IMR-90 (cell line): ENCODE measurements around the gene OPCML. TPM values are rescaled to one million over a fixed set of nuclear protein-coding genes. Genes with fewer than 3 reads are reported as not detected.

Experiments used
- ATAC-seq: fragments of 200-7000 bp; cut with Tn5 transposase; 2 replicates; pipeline ENCODE4 v1.9.1; 2020; ENCODE audit warnings: low read depth, mild to moderate bottlenecking, moderate library complexity
- BruUV-seq: library from RNA; stranded (reverse); fragments of 400-500 nt; replicated peaks from 2 replicates; lab custom pipeline; 2021; lab: Mats Ljungman, UMichigan
- CTCF ChIA-PET: fragments of 300-600 bp; formaldehyde crosslinking; extraction: SDS; loops from one replicate; lab custom pipeline; 2021; ENCODE audit warnings: antibody characterized with exemption; lab: Yijun Ruan, JAX
- POLR2A ChIA-PET: fragments of 300-600 bp; sonication (Branson Sonifier 250); formaldehyde crosslinking; loops from one replicate; lab custom pipeline; 2022; ENCODE audit warnings: antibody characterized with exemption; ENCODE audit not compliant: unreplicated experiment; lab: Charles Lee
- DNase-seq: peaks from one replicate; pipeline ENCODE4 v3.0.0; 2013
- H2AFZ ChIP-seq: replicated peaks from 2 replicates; pipeline ENCODE3; 2013; ENCODE audit warnings: low read length, mild to moderate bottlenecking; ENCODE audit not compliant: poor library complexity
- H2AK5ac ChIP-seq: 2 replicates; pipeline ENCODE4 v1.6.1; 2013; ENCODE audit warnings: low read depth, low read length, inconsistent platforms
- H2AK9ac ChIP-seq: replicated peaks from 2 replicates; pipeline ENCODE3; 2013; ENCODE audit warnings: mild to moderate bottlenecking, low read depth, low read length, moderate library complexity; ENCODE audit not compliant: poor library complexity
- H2BK120ac ChIP-seq: 2 replicates; pipeline ENCODE4 v1.6.1; 2013; ENCODE audit warnings: low read depth, low read length, inconsistent platforms
- H2BK15ac ChIP-seq: 3 replicates; pipeline ENCODE4 v1.6.1; 2013; ENCODE audit warnings: low read depth, low read length, inconsistent platforms
- H2BK20ac ChIP-seq: 2 replicates; pipeline ENCODE4 v1.6.1; 2013; ENCODE audit warnings: low read depth, mild to moderate bottlenecking, inconsistent platforms, low read length, moderate library complexity
- H2BK5ac ChIP-seq: 2 replicates; pipeline ENCODE4 v1.6.1; 2013; ENCODE audit warnings: mild to moderate bottlenecking, low read depth, low read length, inconsistent platforms; ENCODE audit not compliant: poor library complexity, severe bottlenecking
- H3K14ac ChIP-seq: replicated peaks from 2 replicates; pipeline ENCODE4 v1.6.1; 2013; ENCODE audit warnings: low read depth, low read length, inconsistent platforms
- H3K18ac ChIP-seq: 2 replicates; pipeline ENCODE4 v1.6.1; 2013; ENCODE audit warnings: low read depth, low read length, control low read depth
- H3K23ac ChIP-seq: 2 replicates; pipeline ENCODE4 v1.6.1; 2013; ENCODE audit warnings: low read depth, low read length, inconsistent platforms
- H3K27ac ChIP-seq: 2 replicates; pipeline ENCODE4 v1.5.1; 2013; ENCODE audit warnings: mild to moderate bottlenecking, control low read depth, low read length; ENCODE audit not compliant: insufficient read depth
- H3K27me3 ChIP-seq: 2 replicates; pipeline ENCODE4 v1.6.1; 2013; ENCODE audit warnings: low read length; ENCODE audit not compliant: control insufficient read depth, insufficient read depth
- H3K36me3 ChIP-seq: 2 replicates; pipeline ENCODE4 v1.6.1; 2013; ENCODE audit warnings: low read length, mixed read lengths; ENCODE audit not compliant: control insufficient read depth, insufficient read depth
- H3K4ac ChIP-seq: 2 replicates; pipeline ENCODE4 v1.6.1; 2013; ENCODE audit warnings: low read depth, low read length, inconsistent platforms
- H3K4me1 ChIP-seq: 2 replicates; pipeline ENCODE4 v1.6.1; 2013; ENCODE audit warnings: low read length, mixed read lengths; ENCODE audit not compliant: control insufficient read depth, insufficient read depth
- H3K4me2 ChIP-seq: 2 replicates; pipeline ENCODE4 v1.6.1; 2013; ENCODE audit warnings: low read depth, mild to moderate bottlenecking, control low read depth, low read length, moderate library complexity
- H3K4me3 ChIP-seq: 2 replicates; pipeline ENCODE4 v1.5.1; 2013; ENCODE audit warnings: low read depth, mild to moderate bottlenecking, control low read depth, low read length, moderate library complexity; ENCODE audit not compliant: insufficient read depth
- H3K56ac ChIP-seq: 2 replicates; pipeline ENCODE4 v1.6.1; 2013; ENCODE audit warnings: low read length, inconsistent platforms; ENCODE audit not compliant: insufficient read depth; ENCODE audit errors: extremely low read depth
- H3K79me1 ChIP-seq, 2 experiments: 2 replicates each; pipeline ENCODE4 v1.6.1; 2013; ENCODE audit warnings: low read length in 2 of 2, inconsistent platforms in 1 of 2, low read depth in 1 of 2
- H3K9ac ChIP-seq: 2 replicates; pipeline ENCODE4 v1.6.1; 2013; ENCODE audit warnings: low read depth, low read length, control low read depth
- H3K9me1 ChIP-seq: 2 replicates; pipeline ENCODE4 v1.6.1; 2013; ENCODE audit warnings: low read length, inconsistent platforms; ENCODE audit not compliant: insufficient read depth
- H3K9me3 ChIP-seq: 2 replicates; pipeline ENCODE4 v1.6.1; 2013; ENCODE audit warnings: low read length; ENCODE audit not compliant: control insufficient read depth, insufficient read depth
- H4K20me1 ChIP-seq: 2 replicates; pipeline ENCODE4 v1.6.1; 2013; ENCODE audit warnings: low read length, inconsistent platforms; ENCODE audit not compliant: insufficient read depth
- H4K5ac ChIP-seq: 2 replicates; pipeline ENCODE4 v1.6.1; 2013; ENCODE audit warnings: mild to moderate bottlenecking, low read depth, low read length, control low read depth
- H4K8ac ChIP-seq, 2 experiments: 2 replicates each; pipeline ENCODE4 v1.6.1; 2013; ENCODE audit warnings: low read depth in 2 of 2, low read length in 2 of 2, control low read depth in 1 of 2, inconsistent platforms in 1 of 2
- H4K91ac ChIP-seq: 2 replicates; pipeline ENCODE4 v1.6.1; 2013; ENCODE audit warnings: low read depth, low read length, inconsistent platforms; ENCODE audit not compliant: insufficient read depth
- CEBPB ChIP-seq: IDR thresholded peaks from 2 replicates; pipeline ENCODE4 v1.6.1; 2012; ENCODE audit warnings: low read depth, low read length, improper control_type of control experiment
- CHD1 ChIP-seq: IDR thresholded peaks from 2 replicates; pipeline ENCODE4 v1.6.1; 2012; ENCODE audit warnings: low read depth, low read length, improper control_type of control experiment
- ELK1 ChIP-seq: fragments of 150-350 bp; IDR thresholded peaks from 2 replicates; pipeline ENCODE4 v1.6.1; 2016; ENCODE audit warnings: low read depth, mild to moderate bottlenecking, low read length, moderate library complexity, borderline replicate concordance
- FOS ChIP-seq: fragments of 150-350 bp; IDR thresholded peaks from 2 replicates; pipeline ENCODE4 v1.6.1; 2016; ENCODE audit warnings: low read depth, low read length
- MAZ ChIP-seq: IDR thresholded peaks from 2 replicates; pipeline ENCODE4 v1.6.1; 2012; ENCODE audit warnings: low read depth, mild to moderate bottlenecking, low read length, improper control_type of control experiment, moderate library complexity, borderline replicate concordance
- POLR2A ChIP-seq: IDR thresholded peaks from 2 replicates; pipeline ENCODE4 v1.6.1; 2012; ENCODE audit warnings: mild to moderate bottlenecking, low read depth, low read length
- RAD21 ChIP-seq: IDR thresholded peaks from 2 replicates; pipeline ENCODE4 v1.6.1; 2012; ENCODE audit warnings: low read length, improper control_type of control experiment
- RCOR1 ChIP-seq: IDR thresholded peaks from 2 replicates; pipeline ENCODE4 v1.6.1; 2012; ENCODE audit warnings: mild to moderate bottlenecking, low read length, improper control_type of control experiment; ENCODE audit not compliant: insufficient replicate concordance
- RFX5 ChIP-seq: IDR thresholded peaks from 2 replicates; pipeline ENCODE4 v1.8.0; 2012; ENCODE audit warnings: low read depth, mild to moderate bottlenecking, low read length, moderate library complexity
- USF2 ChIP-seq: fragments of 150-350 bp; IDR thresholded peaks from 2 replicates; pipeline ENCODE4 v1.6.1; 2017; ENCODE audit warnings: mild to moderate bottlenecking, antibody characterized with exemption, low read length, low read depth
- WGBS, 2 experiments: methylation state at CpG; one replicate each; pipeline versions ENCODE4 v1.1.5 to v1.1.7; 2013; ENCODE audit warnings: missing lambda C conversion rate in 2 of 2; ENCODE audit not compliant: insufficient read length in 1 of 2; ENCODE audit errors: extremely low coverage in 2 of 2; 5-methylcytosine and 5-hydroxymethylcytosine counted together
- dilution Hi-C: fragments of 300-500 bp; cut with HindIII; formaldehyde crosslinking; loops from one replicate; pipeline ENCODE4 v1.14.3; 2018; ENCODE audit warnings: low sequenced_read_pairs; ENCODE audit not compliant: unreplicated experiment
- in situ Hi-C: fragments of 300-500 bp; cut with MboI; formaldehyde crosslinking; loops from 3 replicates; pipeline ENCODE4 v1.14.3; 2019; ENCODE audit warnings: low sequenced_read_pairs, inconsistent platforms, mixed read lengths
- intact Hi-C: fragments of 100-400 bp; cut with micrococcal nuclease; formaldehyde crosslinking; loops from 2 replicates; pipeline ENCODE4 v1.10.0; 2022
- polyA plus RNA-seq, 3 experiments: library from polyadenylated mRNA; depleted of rRNA; stranded (reverse); fragments of >200 nt; gene quantifications; 2 replicates each; pipeline ENCODE4 v1.2.3, GENCODE V29; 2012; ENCODE audit warnings: low replicate concordance in 1 of 3
- total RNA-seq: library from RNA; depleted of rRNA; stranded (reverse); fragments of >200 nt; gene quantifications from 2 replicates; pipeline ENCODE4 v1.2.3, GENCODE V29; 2012

Gene OPCML
- total and polyA plus RNA-seq, 2 of the 4 experiments (the other 2 are of a cell fraction): under 0.01 to 2.6 TPM

GRCh38 chr11:132910011-132910760 lies 622.1 kb downstream of the OPCML start:
- H2BK20ac ChIP-seq: no peak overlapping the region
- H3K36me3 ChIP-seq: no peaks in the 10 kb centered on the region
- CTCF ChIA-PET: no interaction called here
- H3K9me3 ChIP-seq: no peaks in the 10 kb centered on the region
- H3K18ac ChIP-seq: no peak overlapping the region
- TF ChIP-seq RFX5 (no peak), CHD1 (no peak), MAZ (no peak), ELK1 (no peak), FOS (no peak), RCOR1 (no peak), RAD21 (no peak), POLR2A (no peak), CEBPB (no peak), USF2 (no peak)
- no peak overlapping the region for H2AFZ ChIP-seq
- H2AK9ac ChIP-seq: no peak overlapping the region
- H4K20me1 ChIP-seq: no peaks in the 10 kb centered on the region
- POLR2A ChIA-PET: no interaction called here
- 0 out of 2 replicates have a peak, but pooled peaks cover 1% of the 10 kb centered on the region for H3K27me3 ChIP-seq
- intact Hi-C loops: no loop called here
- no peak overlapping the region for H3K4me3 ChIP-seq
- no peak overlapping the region for H3K9ac ChIP-seq
- H4K91ac ChIP-seq: no peak overlapping the region
- no peak overlapping the region for H2BK5ac ChIP-seq
- dilution Hi-C loops: no loop called here
- H3K27ac ChIP-seq: no peak overlapping the region
- DNase-seq: no peak
- no peak overlapping the region for H3K56ac ChIP-seq
- ATAC-seq: no peak
- H3K4me2 ChIP-seq: no peak overlapping the region
- H2BK120ac ChIP-seq: no peak overlapping the region
- no peak overlapping the region for H3K14ac ChIP-seq
- H2BK15ac ChIP-seq: no peak overlapping the region
- WGBS, 2 experiments: 85% methylated on average over 4 of the region's 18 CpGs; no CpG with 5 or more reads in 1 of the 2 experiments
- H3K79me1 ChIP-seq: no peaks in the 10 kb centered on the region
- H3K4ac ChIP-seq: no peak overlapping the region
- no peak overlapping the region for H4K5ac ChIP-seq
- no peak overlapping the region for H2AK5ac ChIP-seq
- H3K23ac ChIP-seq: no peak overlapping the region
- H4K8ac ChIP-seq: no peak overlapping the region
- H3K4me1 ChIP-seq: peaks cover 3% of the 10 kb centered on the region
- no TSS peak for BruUV-seq
- in situ Hi-C loops: no loop called here
- no peaks in the 10 kb centered on the region; the same call in 1 of the 2 replicates for H3K9me1 ChIP-seq
